ENCODE data around the gene ZNF831. TPM values are rescaled to one million over a fixed set of nuclear protein-coding genes. Genes with fewer than 3 reads are reported as not detected.

The ZNF831 gene
- total and polyA plus RNA-seq, 9 donors: 0.05 to 0.36 (median 0.15) TPM; not detected in 1

DNA sequence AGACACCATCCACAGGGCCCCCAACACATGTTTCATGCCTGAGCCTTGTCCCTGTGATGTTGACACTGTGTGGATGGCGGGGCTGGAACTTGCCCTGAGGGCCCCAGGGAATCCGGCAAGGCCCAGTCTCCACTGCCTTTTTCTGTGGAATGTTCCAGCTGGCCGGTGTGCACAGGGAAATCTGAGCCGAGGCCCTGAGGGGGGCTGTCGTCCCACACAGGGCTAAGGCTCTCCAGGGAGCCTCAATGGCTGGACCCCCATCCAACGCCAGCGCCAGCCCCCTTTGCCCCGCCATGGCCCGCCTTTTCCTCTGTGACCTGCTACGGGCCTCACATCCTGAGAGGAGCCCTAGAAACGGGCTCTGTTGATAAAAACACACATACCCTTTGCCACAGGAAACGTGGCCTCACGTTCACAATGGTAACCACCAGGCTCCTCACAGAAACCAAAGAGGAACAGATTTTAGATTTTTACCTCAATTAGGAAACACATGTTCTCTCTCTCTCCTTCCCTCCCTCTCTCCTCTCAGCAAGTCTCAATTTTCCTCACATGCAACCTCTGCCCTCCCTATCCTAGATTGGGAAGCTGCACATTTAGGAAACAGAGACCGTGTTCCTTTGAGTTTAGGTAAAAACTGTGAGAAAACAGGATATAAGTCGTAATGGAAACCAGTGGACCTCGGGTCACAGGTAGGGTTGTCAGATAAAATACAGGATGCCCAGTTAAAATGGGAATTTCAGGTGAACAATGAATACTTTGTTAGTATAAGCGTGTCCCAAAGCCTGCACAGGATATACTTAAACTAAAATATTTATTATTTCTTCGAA is 13.7 kb upstream of the ZNF831 start:
- intact Hi-C loops (cut with DNase I): loop anchor here in 1 of 4 donors (10.0 kb wide), 1 partner anchor 65 kb away; no protein-coding TSS in a partner anchor
- Histone ChIP-seq H3K27ac (no peak overlapping the region), H3K27me3 (no peaks in the 10 kb centered on the region), H3K36me3 (no peaks in the 10 kb centered on the region), H3K4me1 (ENCODE audit: insufficient read depth) (no peaks in the 10 kb centered on the region), H3K9me3 (no peaks in the 10 kb centered on the region), H3K4me3 (no peak overlapping the region)
- 54 to 61% (median 57%) methylated on average over 18 of the region's 18 CpGs for WGBS, 3 donors
- DNase-seq: peak in 1 of 5 donors; percentile 31
- TF ChIP-seq, protein P1, sequence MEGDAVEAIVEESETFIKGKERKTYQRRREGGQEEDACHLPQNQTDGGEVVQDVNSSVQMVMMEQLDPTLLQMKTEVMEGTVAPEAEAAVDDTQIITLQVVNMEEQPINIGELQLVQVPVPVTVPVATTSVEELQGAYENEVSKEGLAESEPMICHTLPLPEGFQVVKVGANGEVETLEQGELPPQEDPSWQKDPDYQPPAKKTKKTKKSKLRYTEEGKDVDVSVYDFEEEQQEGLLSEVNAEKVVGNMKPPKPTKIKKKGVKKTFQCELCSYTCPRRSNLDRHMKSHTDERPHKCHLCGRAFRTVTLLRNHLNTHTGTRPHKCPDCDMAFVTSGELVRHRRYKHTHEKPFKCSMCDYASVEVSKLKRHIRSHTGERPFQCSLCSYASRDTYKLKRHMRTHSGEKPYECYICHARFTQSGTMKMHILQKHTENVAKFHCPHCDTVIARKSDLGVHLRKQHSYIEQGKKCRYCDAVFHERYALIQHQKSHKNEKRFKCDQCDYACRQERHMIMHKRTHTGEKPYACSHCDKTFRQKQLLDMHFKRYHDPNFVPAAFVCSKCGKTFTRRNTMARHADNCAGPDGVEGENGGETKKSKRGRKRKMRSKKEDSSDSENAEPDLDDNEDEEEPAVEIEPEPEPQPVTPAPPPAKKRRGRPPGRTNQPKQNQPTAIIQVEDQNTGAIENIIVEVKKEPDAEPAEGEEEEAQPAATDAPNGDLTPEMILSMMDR (IDR thresholded peaks at IDR 0.05): no peak
- TF ChIP-seq POLR2A (IDR thresholded peaks at IDR 0.05) (no peak), EP300 (IDR thresholded peaks at IDR 0.05) (no peak)

DNA sequence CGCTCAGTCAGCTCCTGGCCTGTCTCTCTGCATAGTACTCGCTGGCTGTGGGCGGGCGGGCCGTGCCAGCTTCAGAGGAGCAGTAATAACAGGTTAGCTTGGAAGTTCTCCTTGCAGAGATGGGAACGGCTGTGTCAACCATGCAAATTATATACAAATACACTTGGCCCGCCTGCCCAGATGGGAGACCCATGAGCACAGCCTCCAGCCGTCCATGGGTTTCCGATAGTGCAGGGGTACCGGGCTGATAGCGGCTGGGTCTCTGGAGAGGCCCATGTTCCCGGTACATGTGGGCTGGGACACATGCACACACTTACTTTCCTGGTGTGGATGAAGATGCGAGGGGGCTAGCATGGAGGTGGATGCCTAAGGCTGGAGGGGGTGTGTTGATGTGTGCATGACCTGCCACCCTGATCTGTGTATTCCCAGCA is 12.8 kb upstream of the ZNF831 start:
- Histone ChIP-seq H3K36me3 (no peaks in the 10 kb centered on the region), H3K27me3 (no peaks in the 10 kb centered on the region), H3K4me1 (ENCODE audit: insufficient read depth) (no peaks in the 10 kb centered on the region), H3K4me3 (no peak overlapping the region), H3K9me3 (no peaks in the 10 kb centered on the region), H3K27ac (no peak overlapping the region)
- DNase-seq: no peak
- TF ChIP-seq EP300 (IDR thresholded peaks at IDR 0.05) (no peak), POLR2A (IDR thresholded peaks at IDR 0.05) (no peak)
- TF ChIP-seq, protein P1 (IDR thresholded peaks at IDR 0.05): no peak
- intact Hi-C loops (cut with DNase I): loop anchor here in 1 of 4 donors (10.0 kb wide), 1 partner anchor 64 kb away; no protein-coding TSS in a partner anchor
- WGBS, 3 donors: 91 to 95% (median 94%) methylated on average over 13 of the region's 13 CpGs

GRCh38 chr20:59151391-59151790 is 12.2 kb upstream of the ZNF831 start:
- H3K9me3 ChIP-seq: no peaks in the 10 kb centered on the region
- intact Hi-C loops (cut with DNase I): loop anchor here in 1 of 4 donors (10.0 kb wide), 1 partner anchor 63 kb away; no protein-coding TSS in a partner anchor
- no peaks in the 10 kb centered on the region for H3K4me1 ChIP-seq (ENCODE audit: insufficient read depth)
- no peak overlapping the region for H3K4me3 ChIP-seq
- no peak for DNase-seq
- H3K27me3 ChIP-seq: no peaks in the 10 kb centered on the region
- 89 to 94% (median 90%) methylated on average over 9 of the region's 9 CpGs for WGBS, 3 donors
- TF ChIP-seq POLR2A (IDR thresholded peaks at IDR 0.05) (no peak), EP300 (IDR thresholded peaks at IDR 0.05) (no peak)
- TF ChIP-seq, protein P1 (IDR thresholded peaks at IDR 0.05): no peak
- no peaks in the 10 kb centered on the region for H3K36me3 ChIP-seq
- H3K27ac ChIP-seq: no peak overlapping the region

DNA sequence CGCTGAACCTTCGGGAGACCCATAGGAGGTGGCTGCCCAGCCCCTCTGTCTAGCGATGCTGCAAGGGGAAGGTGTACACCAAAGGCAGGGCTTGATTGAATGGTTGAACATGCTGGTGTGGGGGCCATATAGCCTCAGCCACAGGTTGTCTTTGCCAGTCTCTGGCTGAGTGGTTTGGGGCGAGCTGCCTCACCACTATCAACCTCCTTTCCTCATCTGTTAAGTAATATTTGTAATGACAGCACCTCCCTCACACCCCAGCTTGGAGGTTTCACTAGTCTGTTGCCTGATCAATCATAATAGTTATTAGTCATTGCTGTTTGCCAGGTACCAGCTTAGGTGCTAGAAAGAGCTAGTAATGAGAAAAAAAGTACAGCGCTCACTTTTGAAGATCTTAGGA is 11.8 kb upstream of the ZNF831 start:
- Histone ChIP-seq H3K36me3 (no peaks in the 10 kb centered on the region), H3K4me1 (ENCODE audit: insufficient read depth) (no peaks in the 10 kb centered on the region), H3K9me3 (no peaks in the 10 kb centered on the region), H3K4me3 (no peak overlapping the region), H3K27me3 (no peaks in the 10 kb centered on the region), H3K27ac (no peak overlapping the region)
- DNase-seq: no peak
- intact Hi-C loops (cut with DNase I): loop anchor here in 1 of 4 donors (10.0 kb wide), 1 partner anchor 63 kb away; no protein-coding TSS in a partner anchor
- TF ChIP-seq POLR2A (IDR thresholded peaks at IDR 0.05): no peak
- 93 to 97% (median 93%) methylated on average over 5 of the region's 5 CpGs for WGBS, 3 donors

Measured in ovary (tissue), 9 donors.